AG04450 (cell line): Measurements from ENCODE around the gene GALK2. TPM values are rescaled to one million over a fixed set of nuclear protein-coding genes. Genes with fewer than 3 reads are reported as not detected.

Experiments
- CTCF ChIA-PET: fragments of 300-600, 350-600 bp; formaldehyde crosslinking; extraction: SDS; loops from one replicate; lab custom pipeline; 2022; ENCODE audit warnings: antibody characterized with exemption, inconsistent platforms; lab: Charles Lee
- POLR2A ChIA-PET: fragments of 350-600 bp; formaldehyde crosslinking; extraction: SDS; loops from one replicate; lab custom pipeline; 2021; ENCODE audit warnings: antibody characterized with exemption, inconsistent platforms; lab: Yijun Ruan, JAX
- DNase-seq: peaks from one replicate; pipeline ENCODE4 v3.0.0-alpha.2; 2011; ENCODE audit warnings: low read depth, low spot score
- H3K27ac ChIP-seq: one replicate; pipeline ENCODE4 v1.5.1; 2012; ENCODE audit warnings: low read depth, low read length, control low read depth
- H3K27me3 ChIP-seq: one replicate; pipeline ENCODE4 v1.6.0; 2012; ENCODE audit warnings: low read length; ENCODE audit not compliant: control insufficient read depth, insufficient read depth
- H3K4me3 ChIP-seq: 2 replicates; pipeline ENCODE4 v1.5.1; 2011; ENCODE audit warnings: mild to moderate bottlenecking, low read depth, low read length, control low read depth
- H3K9me3 ChIP-seq: 2 replicates; pipeline ENCODE4 v1.5.1; 2012; ENCODE audit warnings: low read length; ENCODE audit not compliant: control insufficient read depth, insufficient read depth
- polyA minus RNA-seq: library from RNA; depleted of rRNA, polyadenylated mRNA; stranded (reverse); fragments of >200 nt; gene quantifications from 2 replicates; pipeline ENCODE4 v1.2.3, GENCODE V29; 2011; rRNA and poly(A)+ RNA removed
- polyA plus RNA-seq: library from polyadenylated mRNA; depleted of rRNA; stranded (reverse); fragments of >200 nt; gene quantifications from 2 replicates; pipeline ENCODE4 v1.2.3, GENCODE V29; 2011; rRNA removed
- TF ChIP-seq, protein P1 (sequence below): IDR thresholded peaks from 2 replicates; pipeline ENCODE4 v1.5.1; 2011; ENCODE audit warnings: low read depth, low read length, control low read depth, inconsistent platforms

GALK2 gene
- polyA plus RNA-seq (32.2 and 32.7 TPM in 2 replicates), polyA minus RNA-seq (46.5 and 50.4 TPM in 2 replicates)

DNA sequence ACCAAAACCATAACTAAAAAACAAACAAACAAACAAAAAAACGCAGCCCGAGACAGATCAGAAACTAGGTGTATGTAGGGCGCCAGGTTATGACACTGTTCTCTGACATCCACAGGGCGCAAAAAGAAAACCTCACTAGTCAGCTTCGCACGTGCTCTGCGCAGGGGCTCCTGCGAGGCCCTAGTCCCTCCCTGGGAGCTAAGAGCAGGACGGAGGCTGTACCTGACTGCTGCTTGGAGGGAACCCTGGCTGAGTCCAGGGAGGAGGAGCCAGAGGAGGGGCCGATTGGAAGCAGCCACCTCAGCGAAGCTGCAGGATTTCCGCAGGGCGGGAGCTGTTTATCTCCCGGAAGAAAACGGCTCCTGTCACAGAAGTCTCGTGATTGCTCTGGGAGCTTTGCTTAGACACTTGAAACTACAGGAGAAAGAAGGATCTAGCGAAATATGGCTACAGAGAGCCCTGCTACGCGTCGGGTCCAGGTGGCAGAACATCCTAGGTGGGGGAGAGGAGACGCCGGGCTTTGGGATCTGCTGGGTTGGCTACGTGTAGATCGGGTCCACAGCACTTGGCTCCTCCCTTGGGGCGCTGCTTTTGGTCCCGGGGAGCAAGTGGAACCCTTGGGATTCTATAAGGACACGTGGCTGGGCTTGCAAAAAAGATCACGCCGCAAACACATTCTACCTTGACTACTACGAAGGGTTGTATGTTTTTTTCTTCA lies at the start of gene GALK2:
TSS of gene GALK2 (plus strand) at position 368 of the 718 bp plus-strand sequence. CDS start at position 444, 76 bp downstream.
- TF ChIP-seq, protein P1, sequence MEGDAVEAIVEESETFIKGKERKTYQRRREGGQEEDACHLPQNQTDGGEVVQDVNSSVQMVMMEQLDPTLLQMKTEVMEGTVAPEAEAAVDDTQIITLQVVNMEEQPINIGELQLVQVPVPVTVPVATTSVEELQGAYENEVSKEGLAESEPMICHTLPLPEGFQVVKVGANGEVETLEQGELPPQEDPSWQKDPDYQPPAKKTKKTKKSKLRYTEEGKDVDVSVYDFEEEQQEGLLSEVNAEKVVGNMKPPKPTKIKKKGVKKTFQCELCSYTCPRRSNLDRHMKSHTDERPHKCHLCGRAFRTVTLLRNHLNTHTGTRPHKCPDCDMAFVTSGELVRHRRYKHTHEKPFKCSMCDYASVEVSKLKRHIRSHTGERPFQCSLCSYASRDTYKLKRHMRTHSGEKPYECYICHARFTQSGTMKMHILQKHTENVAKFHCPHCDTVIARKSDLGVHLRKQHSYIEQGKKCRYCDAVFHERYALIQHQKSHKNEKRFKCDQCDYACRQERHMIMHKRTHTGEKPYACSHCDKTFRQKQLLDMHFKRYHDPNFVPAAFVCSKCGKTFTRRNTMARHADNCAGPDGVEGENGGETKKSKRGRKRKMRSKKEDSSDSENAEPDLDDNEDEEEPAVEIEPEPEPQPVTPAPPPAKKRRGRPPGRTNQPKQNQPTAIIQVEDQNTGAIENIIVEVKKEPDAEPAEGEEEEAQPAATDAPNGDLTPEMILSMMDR = no peak
- CTCF ChIA-PET = no interaction called here
- Histone ChIP-seq H3K27ac (peak within 1 kb of the TSS; percentile 79), H3K4me3 (peak within 1 kb of the TSS; percentile 78), H3K27me3 (no peaks in the 10 kb centered on the region), H3K9me3 (no peaks in the 10 kb centered on the region)
- POLR2A ChIA-PET = interaction anchor here (0.6 to 1.4 kb wide), 4 partner anchors 15 to 310 kb away, joined by 3 to 8 read pairs (median 4); partner anchors contain the start of gene COPS2
- peak; percentile 32 for DNase-seq

GRCh38 chr15:49120832-49121231 lies 49.2 kb upstream of the GALK2 start:
- CTCF ChIA-PET = interaction anchor here (0.9 kb wide), 1 partner anchor 83 kb away, joined by 3 read pairs; no protein-coding TSS in a partner anchor
- POLR2A ChIA-PET = no interaction called here
- DNase-seq = no peak
- TF ChIP-seq, protein P1 = no peak
- no peak overlapping the region for H3K4me3 ChIP-seq
- no peak overlapping the region for H3K27ac ChIP-seq
- H3K27me3 ChIP-seq = no peaks in the 10 kb centered on the region
- H3K9me3 ChIP-seq = no peaks in the 10 kb centered on the region

- POLR2A ChIA-PET = no interaction called here
- no peak for DNase-seq
- TF ChIP-seq, protein P1 = no peak
- Histone ChIP-seq H3K4me3 (no peak overlapping the region), H3K9me3 (no peaks in the 10 kb centered on the region), H3K27me3 (no peaks in the 10 kb centered on the region), H3K27ac (no peak overlapping the region)
- CTCF ChIA-PET = interaction anchor here (2.0 kb wide), 1 partner anchor 260 kb away, joined by 8 read pairs; no protein-coding TSS in a partner anchor
Measured at GRCh38 chr15:49121901-49122300, 48.1 kb upstream of the GALK2 start.

DNA sequence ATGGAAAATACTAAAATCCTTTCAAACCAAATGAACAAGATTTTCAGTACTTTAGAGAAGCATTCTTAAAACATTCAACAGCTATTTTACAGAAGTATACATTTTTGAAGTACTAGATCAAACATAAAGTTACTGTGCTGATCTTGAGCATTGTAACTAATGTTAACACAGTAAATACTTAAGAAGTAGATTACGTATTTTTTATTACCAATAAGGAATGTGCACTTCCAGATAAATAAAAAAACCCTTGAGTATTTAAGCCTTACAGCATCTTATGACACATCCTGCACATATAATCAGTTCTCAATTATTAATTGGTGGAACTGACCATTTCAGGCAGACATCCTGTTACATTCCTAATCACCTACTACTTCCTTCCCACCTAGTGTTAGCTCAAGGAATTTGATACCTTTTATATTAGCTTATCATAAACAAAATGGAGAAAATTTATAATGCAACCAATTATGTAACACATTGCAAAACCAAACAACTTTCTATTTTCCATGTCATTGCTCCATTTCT lies 47.4 kb upstream of the GALK2 start:
- Histone ChIP-seq H3K27ac (no peak overlapping the region), H3K4me3 (no peak overlapping the region), H3K27me3 (no peaks in the 10 kb centered on the region), H3K9me3 (no peaks in the 10 kb centered on the region)
- CTCF ChIA-PET = interaction anchor here (2.0 kb wide), 1 partner anchor 261 kb away, joined by 8 read pairs; no protein-coding TSS in a partner anchor
- POLR2A ChIA-PET = no interaction called here
- DNase-seq = no peak
- TF ChIP-seq, protein P1 = no peak

DNA sequence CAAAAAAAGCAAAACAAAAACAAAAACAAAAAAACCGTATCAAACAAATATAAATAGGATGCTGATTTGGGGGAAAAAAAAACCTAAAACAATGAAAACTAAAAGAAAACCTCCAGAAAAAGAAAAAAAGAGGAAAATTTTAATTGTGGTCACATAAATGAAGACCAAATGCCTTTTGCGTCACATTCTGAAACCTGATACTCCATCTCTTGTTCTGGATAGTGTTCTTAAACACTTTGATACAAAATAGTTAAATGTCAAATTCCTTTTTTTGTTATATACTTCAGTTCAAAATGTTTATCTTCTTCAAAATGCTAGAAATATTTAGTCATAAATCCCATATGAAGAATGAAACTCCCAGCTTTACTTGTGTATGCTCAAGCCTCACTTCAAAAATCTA lies 45.7 kb upstream of the GALK2 start:
- Histone ChIP-seq H3K4me3 (no peak overlapping the region), H3K27me3 (no peaks in the 10 kb centered on the region), H3K9me3 (no peaks in the 10 kb centered on the region), H3K27ac (no peak overlapping the region)
- POLR2A ChIA-PET = no interaction called here
- TF ChIP-seq, protein P1 = no peak
- no peak for DNase-seq
- CTCF ChIA-PET = interaction anchor here (1.0 to 1.5 kb wide), 2 partner anchors 22 to 263 kb away, joined by 3 to 6 read pairs; no protein-coding TSS in a partner anchor
